Ascending aorta (tissue), 2 donors: ENCODE results near the gene ATP23. TPM values are rescaled to one million over a fixed set of nuclear protein-coding genes. Genes with fewer than 3 reads are reported as not detected.

Source experiments
- DNase-seq, 2 donors: peaks; one replicate each; pipeline ENCODE4 v3.0.0-alpha.2; 2019; ENCODE audit warnings: low spot score in 2 of 2
- H3K27ac ChIP-seq, 2 donors: fragments of 200-600 bp; sonication (generic); one replicate each; pipeline ENCODE4 v1.5.1; 2016 to 2017; ENCODE audit warnings: mild to moderate bottlenecking in 1 of 2
- H3K27me3 ChIP-seq: fragments of 200-600 bp; sonication (generic); one replicate; pipeline ENCODE4 v1.5.1; 2017
- H3K36me3 ChIP-seq, 2 donors: fragments of 200-600 bp; sonication (generic); one replicate each; pipeline ENCODE4 v1.5.1; 2016
- H3K4me1 ChIP-seq, 2 donors: fragments of 200-600 bp; sonication (generic); one replicate each; pipeline ENCODE4 v1.5.1; 2016 to 2017; ENCODE audit warnings: mild to moderate bottlenecking in 1 of 2
- H3K4me3 ChIP-seq, 2 donors: fragments of 200-600 bp; sonication (generic); one replicate each; pipeline ENCODE4 v1.5.1; 2016 to 2017; ENCODE audit warnings: mild to moderate bottlenecking in 1 of 2
- H3K9me3 ChIP-seq, 2 donors: fragments of 200-600 bp; sonication (generic); one replicate each; pipeline ENCODE4 v1.5.1; 2016
- intact Hi-C: fragments of 100-400 bp; cut with DNase I; formaldehyde crosslinking; loops from one replicate; pipeline ENCODE4 v1.15.1; 2023
- total RNA-seq: library from RNA; depleted of rRNA; stranded (reverse); fragments of >200 nt; gene quantifications from one replicate; pipeline ENCODE4 v1.1.0, GENCODE V29; 2016
- TF ChIP-seq, protein P1 (sequence below), 3 experiments: fragments of 200-600 bp in 2 of 3; fragments of 450-650 bp in 1 of 3; sonication (generic) in 2 of 3; IDR thresholded peaks; one replicate each; pipeline ENCODE4 v1.5.1; 2016 to 2019; ENCODE audit warnings: antibody characterized with exemption in 3 of 3, mild to moderate bottlenecking in 1 of 3, moderate library complexity in 1 of 3

The ATP23 gene
- total RNA-seq, 1 donor from 2014 or later = not detected

DNA sequence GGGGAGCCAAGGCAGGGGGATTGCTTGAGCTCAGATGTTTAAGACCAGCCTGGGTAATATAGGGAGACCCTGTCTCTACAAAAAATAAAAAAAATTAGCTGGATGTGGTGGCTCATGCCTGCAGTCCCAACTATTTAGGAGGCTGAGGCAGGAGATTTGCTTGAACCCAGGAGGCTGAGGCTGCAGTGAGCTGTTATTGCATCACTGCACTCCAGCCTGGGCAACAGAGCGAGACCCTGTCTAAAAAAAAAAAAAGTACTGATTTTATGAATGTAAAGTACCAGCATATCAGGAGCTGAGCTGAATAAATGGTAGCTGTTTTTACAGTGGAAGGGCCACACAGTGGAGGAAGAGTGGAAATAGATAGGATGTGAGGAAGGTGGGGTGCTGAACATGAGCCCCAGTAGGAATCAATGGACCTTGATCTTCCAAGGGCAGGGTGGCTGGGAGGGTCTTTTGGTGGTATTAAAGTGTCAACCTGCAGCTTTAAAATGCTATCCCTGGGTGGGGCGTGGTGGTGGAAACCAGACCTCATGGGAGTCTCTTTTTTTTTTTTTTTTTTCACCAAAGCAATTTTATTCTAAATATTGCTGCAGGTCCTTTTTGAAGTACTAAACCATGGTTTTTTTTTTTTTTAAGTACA is 2.2 kb downstream of the ATP23 start:
- DNase-seq = no peak
- H3K9me3 ChIP-seq = no peaks in the 10 kb centered on the region
- H3K27me3 ChIP-seq = no peaks in the 10 kb centered on the region
- H3K27ac ChIP-seq = no peak overlapping the region
- no peaks in the 10 kb centered on the region for H3K36me3 ChIP-seq
- TF ChIP-seq, protein P1, sequence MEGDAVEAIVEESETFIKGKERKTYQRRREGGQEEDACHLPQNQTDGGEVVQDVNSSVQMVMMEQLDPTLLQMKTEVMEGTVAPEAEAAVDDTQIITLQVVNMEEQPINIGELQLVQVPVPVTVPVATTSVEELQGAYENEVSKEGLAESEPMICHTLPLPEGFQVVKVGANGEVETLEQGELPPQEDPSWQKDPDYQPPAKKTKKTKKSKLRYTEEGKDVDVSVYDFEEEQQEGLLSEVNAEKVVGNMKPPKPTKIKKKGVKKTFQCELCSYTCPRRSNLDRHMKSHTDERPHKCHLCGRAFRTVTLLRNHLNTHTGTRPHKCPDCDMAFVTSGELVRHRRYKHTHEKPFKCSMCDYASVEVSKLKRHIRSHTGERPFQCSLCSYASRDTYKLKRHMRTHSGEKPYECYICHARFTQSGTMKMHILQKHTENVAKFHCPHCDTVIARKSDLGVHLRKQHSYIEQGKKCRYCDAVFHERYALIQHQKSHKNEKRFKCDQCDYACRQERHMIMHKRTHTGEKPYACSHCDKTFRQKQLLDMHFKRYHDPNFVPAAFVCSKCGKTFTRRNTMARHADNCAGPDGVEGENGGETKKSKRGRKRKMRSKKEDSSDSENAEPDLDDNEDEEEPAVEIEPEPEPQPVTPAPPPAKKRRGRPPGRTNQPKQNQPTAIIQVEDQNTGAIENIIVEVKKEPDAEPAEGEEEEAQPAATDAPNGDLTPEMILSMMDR (IDR thresholded peaks at IDR 0.05) = no peak
- H3K4me3 ChIP-seq = no peak overlapping the region
- peaks cover 0 to 9% of the 10 kb centered on the region in 2 donors for H3K4me1 ChIP-seq
- intact Hi-C loops = loop anchor here (10.0 kb wide), 1 partner anchor 941 kb away; no protein-coding TSS in a partner anchor

DNA sequence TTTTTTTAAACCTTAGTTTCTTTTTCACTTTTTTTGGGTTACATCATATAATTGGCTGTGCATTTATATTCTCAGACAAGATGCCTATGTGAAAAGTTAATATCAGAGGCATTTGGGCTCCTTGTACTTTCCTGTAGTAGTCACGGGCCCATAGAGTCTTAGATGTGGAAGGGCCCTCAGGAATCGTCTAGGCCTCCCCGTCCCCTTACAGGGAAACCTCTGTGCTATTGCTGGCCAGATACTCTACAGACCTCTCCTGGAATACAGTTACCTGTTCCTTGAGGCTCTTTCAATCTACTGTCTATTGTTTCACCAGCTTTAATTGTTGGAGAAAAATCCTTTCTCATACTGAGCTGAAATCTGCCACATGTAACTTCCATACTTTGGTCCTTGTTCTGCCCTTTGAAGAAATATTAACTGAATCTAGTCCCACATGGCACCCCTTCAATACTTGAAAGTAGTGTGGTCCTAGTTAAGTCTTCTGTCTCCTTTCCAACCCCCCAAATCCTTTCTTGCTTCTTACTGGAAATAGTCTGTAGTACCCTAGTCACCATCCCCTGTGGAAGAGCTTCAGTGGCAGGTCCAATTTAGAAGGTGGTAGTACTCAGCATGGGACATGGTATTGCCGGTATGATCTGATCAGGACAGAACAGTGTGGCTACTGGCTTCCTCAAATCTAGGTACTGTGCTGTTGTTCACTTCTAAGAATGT is 3.1 kb downstream of the ATP23 start:
- H3K4me1 ChIP-seq = peaks cover 0 to 9% of the 10 kb centered on the region in 2 donors
- peaks cover 0 to 6% of the 10 kb centered on the region in 2 donors for H3K36me3 ChIP-seq
- no peak for DNase-seq
- no peaks in the 10 kb centered on the region for H3K9me3 ChIP-seq
- intact Hi-C loops = loop anchor here (10.0 kb wide), 1 partner anchor 940 kb away; no protein-coding TSS in a partner anchor
- TF ChIP-seq, protein P1 (IDR thresholded peaks at IDR 0.05) = no peak
- no peaks in the 10 kb centered on the region for H3K27me3 ChIP-seq
- H3K4me3 ChIP-seq = no peak overlapping the region
- H3K27ac ChIP-seq = no peak overlapping the region

DNA sequence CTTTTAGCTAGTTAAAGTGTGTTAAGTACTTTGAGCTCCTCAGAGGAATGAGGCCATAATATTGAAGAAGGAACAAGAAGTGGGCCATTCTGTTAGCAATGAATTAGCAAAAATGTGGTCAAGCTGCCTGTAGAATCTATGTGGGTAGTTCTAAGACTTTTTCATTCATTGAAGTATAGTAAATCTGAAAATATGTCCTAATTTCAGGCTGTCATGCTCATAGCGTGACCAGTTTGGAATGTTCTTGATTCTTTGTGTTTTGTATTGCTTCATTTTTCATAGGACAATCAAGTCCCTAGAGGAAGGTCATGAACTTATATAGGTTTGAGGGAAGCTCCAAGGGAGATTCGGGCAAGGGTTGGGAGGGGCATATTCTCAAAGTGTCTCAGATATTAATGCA is 11.4 kb downstream of the ATP23 start:
- Histone ChIP-seq H3K4me1 (no peaks in the 10 kb centered on the region), H3K4me3 (no peak overlapping the region), H3K9me3 (no peaks in the 10 kb centered on the region), H3K27me3 (no peaks in the 10 kb centered on the region), H3K27ac (no peak overlapping the region), H3K36me3 (peaks cover 19 to 61% of the 10 kb centered on the region in 2 donors)
- intact Hi-C loops = no loop called here
- no peak for DNase-seq
- TF ChIP-seq, protein P1 (IDR thresholded peaks at IDR 0.05) = no peak

DNA sequence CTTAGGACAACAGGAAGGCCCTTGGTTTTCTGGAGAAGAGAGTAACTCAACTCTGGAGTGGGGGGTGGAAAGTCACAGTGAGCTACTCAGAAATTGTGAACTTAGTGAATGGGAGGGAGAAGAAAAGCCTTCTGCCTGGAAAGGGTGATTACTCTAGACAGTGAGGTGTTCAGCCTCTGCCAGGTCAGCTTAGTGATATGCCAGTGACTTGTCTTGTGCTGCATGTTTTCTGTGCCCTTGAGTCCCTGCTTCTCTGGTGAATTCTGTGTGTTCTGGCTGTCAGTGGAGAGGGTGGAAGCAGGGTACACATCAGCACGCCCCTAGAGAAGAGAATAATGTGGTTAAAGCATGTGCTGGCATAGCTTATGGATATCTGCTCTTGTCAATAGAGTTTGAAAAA is 13.4 kb downstream of the ATP23 start:
- no peak overlapping the region for H3K27ac ChIP-seq
- peaks cover 4 to 10% of the 10 kb centered on the region in 2 donors for H3K9me3 ChIP-seq
- TF ChIP-seq, protein P1 (IDR thresholded peaks at IDR 0.05) = no peak
- peaks cover 21 to 64% of the 10 kb centered on the region in 2 donors for H3K36me3 ChIP-seq
- no peaks in the 10 kb centered on the region for H3K27me3 ChIP-seq
- intact Hi-C loops = no loop called here
- H3K4me3 ChIP-seq = no peak overlapping the region
- H3K4me1 ChIP-seq = no peaks in the 10 kb centered on the region
- no peak for DNase-seq

DNA sequence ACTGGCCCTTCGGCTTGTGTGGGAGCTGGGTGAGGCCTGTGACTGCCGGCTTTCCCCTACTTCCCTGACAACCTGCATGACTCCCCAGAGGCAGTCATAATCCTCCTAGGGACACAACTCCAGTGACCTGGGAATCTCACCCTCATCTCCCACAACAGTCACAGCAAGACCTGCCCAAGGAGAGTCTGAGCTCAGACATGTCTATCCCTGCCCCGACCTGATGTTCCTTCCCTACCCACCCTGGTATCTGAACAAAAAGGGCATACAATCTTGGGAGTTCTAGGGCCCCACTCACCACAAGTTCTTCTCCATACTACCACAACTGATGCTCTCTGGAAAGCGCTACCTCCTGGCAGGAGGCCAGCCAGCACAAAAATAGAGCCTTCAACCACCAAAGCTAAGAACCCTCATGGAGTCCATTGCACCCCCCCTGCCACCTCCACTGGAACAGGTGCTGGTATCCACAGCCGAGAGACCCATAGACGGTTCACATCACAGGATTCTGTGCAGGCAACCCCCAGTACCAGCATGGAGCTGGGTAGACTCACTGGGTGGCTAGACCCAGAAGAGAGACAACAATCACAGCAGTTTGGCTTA is 16.8 kb downstream of the ATP23 start:
- Histone ChIP-seq H3K4me1 (no peaks in the 10 kb centered on the region), H3K27ac (no peak overlapping the region), H3K36me3 (peaks cover 21 to 44% of the 10 kb centered on the region in 2 donors), H3K9me3 (peaks cover 4 to 26% of the 10 kb centered on the region in 2 donors), H3K27me3 (no peaks in the 10 kb centered on the region), H3K4me3 (no peak overlapping the region)
- no peak for DNase-seq
- intact Hi-C loops = no loop called here
- TF ChIP-seq, protein P1 (IDR thresholded peaks at IDR 0.05) = no peak
